Stimulated activated naive CD8-positive, alpha-beta T cell treated with anti-CD3 and anti-CD28 coated beads, Interleukin-15, Interleukin-2, amounts not matched to agents 100 ng/mL and 50 ng/mL, for 24 hours (primary cell): ENCODE results near the gene NFIX.

Experiments
- H3K27ac Mint-ChIP-seq: one replicate; pipeline ENCODE4 v1.8.0; 2021; ENCODE audit warnings: mild to moderate bottlenecking, mixed read lengths
- H3K27me3 Mint-ChIP-seq: one replicate; pipeline ENCODE4 v1.8.0; 2021; ENCODE audit warnings: mixed read lengths
- H3K36me3 Mint-ChIP-seq: one replicate; pipeline ENCODE4 v1.8.0; 2021; ENCODE audit warnings: low read depth, mixed read lengths
- H3K4me1 Mint-ChIP-seq: one replicate; pipeline ENCODE4 v1.8.0; 2021; ENCODE audit warnings: low read depth, mixed read lengths
- H3K4me3 Mint-ChIP-seq: one replicate; pipeline ENCODE4 v1.8.0; 2021; ENCODE audit warnings: mild to moderate bottlenecking, mixed read lengths
- H3K9me3 Mint-ChIP-seq: one replicate; pipeline ENCODE4 v1.8.0; 2021; ENCODE audit warnings: mixed read lengths

NFIX gene

GRCh38 chr19:13130886-13131490, 135.7 kb downstream of the NFIX start:
- Mint-ChIP-seq H3K4me1 (peaks cover 56% of the 10 kb centered on the region), H3K36me3 (peaks cover 35% of the 10 kb centered on the region), H3K9me3 (no peaks in the 10 kb centered on the region), H3K4me3 (no peak overlapping the region), H3K27me3 (no peaks in the 10 kb centered on the region), H3K27ac (peak overlapping the region; percentile 99)

DNA sequence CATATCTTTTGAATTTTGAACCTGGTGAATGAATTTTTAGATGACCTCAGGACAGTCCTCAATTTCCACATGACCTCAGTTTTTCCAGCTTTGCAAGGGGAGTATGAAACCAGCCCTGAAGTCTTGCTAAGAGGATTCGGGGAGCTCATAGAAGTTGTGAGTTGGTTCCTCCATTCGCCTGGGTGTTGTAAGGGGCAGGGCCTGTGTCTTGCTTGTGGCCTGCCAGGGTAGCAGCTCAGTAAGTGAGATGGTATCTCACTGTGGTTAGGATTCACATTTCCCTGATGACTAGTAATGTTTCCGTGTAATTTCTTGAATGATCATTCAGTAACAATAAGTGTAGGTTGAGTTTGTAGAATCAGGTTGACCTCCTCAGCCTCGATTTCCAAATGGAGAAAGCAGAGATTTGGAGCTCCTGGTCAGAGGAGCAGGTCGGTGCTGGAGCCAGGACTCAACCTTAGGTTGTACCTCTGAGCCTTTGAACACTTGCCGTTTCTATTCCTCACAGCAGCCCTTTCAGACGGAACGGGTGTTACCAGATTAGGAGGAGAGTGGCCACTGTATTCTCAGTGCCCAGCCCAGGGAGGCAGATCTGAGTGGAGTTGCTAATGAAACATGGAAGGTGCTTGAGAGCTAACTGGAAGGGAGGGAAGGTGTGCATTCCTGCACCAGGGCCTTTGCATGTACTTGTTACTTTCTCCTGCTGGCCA, 137.4 kb downstream of the NFIX start:
- Mint-ChIP-seq H3K27ac (peak overlapping the region; percentile 99), H3K9me3 (no peaks in the 10 kb centered on the region), H3K36me3 (peaks cover 46% of the 10 kb centered on the region), H3K4me1 (peaks cover 49% of the 10 kb centered on the region), H3K4me3 (peak overlapping the region; percentile 80), H3K27me3 (no peaks in the 10 kb centered on the region)

DNA sequence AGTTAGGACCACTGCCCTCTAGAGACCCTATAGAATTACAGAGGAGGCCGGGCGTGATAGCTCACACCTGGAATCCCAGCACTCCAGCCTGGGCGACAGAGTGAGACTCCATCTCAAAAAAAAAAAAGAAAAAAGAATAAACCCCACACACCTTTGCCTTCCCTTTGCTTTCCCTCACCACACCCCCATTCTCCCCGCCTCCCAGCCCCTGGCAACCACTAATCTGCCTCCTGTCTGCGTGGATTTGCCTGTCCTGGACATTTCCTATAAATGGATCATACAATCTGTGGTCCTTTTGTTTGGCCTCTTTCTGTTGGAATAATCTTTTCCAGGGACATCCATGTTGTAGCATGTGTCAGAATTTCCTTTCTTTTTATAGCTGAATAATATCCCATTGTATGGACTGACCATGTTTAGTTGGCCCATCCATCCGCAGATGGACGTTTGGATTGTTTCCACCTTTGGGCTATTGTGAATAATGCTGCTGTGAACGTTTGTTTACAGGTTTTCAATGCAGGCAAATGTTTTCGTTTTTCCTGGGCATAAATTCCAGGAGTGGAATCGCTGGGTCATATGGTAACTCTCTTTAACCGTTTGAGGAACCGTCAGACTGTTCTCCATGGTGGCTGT, 138.1 kb downstream of the NFIX start:
- peak overlapping the region; percentile 80 for H3K4me3 Mint-ChIP-seq
- peak overlapping the region; percentile 99 for H3K27ac Mint-ChIP-seq
- peaks cover 43% of the 10 kb centered on the region for H3K4me1 Mint-ChIP-seq

DNA sequence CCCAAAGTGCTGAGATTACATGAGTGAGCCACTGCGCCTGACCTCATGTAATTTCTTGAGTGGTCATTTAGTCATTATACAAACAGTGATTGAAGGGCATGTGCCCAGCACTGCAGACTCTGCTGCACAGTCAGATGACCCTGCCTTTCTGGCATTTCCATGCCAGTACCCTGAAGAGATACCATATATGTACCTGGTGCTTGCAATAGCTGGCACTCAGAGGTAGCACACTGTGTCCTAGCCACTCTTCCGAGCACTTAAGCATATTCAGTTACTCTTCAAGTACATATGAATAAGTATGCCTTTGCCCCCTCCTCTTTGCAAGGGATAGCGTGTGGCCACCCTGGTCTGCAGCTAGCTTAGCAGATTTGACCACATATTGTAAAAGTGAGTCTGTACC, 139.4 kb downstream of the NFIX start:
- H3K9me3 Mint-ChIP-seq: no peaks in the 10 kb centered on the region
- no peaks in the 10 kb centered on the region for H3K27me3 Mint-ChIP-seq
- H3K27ac Mint-ChIP-seq: peak overlapping the region; percentile 40
- peaks cover 54% of the 10 kb centered on the region for H3K36me3 Mint-ChIP-seq
- no peak overlapping the region for H3K4me3 Mint-ChIP-seq
- H3K4me1 Mint-ChIP-seq: peaks cover 40% of the 10 kb centered on the region

More for the DNA sequence above, 138.1 kb downstream of the NFIX start:
- Mint-ChIP-seq H3K9me3 (no peaks in the 10 kb centered on the region), H3K27me3 (no peaks in the 10 kb centered on the region), H3K36me3 (peaks cover 51% of the 10 kb centered on the region)

DNA sequence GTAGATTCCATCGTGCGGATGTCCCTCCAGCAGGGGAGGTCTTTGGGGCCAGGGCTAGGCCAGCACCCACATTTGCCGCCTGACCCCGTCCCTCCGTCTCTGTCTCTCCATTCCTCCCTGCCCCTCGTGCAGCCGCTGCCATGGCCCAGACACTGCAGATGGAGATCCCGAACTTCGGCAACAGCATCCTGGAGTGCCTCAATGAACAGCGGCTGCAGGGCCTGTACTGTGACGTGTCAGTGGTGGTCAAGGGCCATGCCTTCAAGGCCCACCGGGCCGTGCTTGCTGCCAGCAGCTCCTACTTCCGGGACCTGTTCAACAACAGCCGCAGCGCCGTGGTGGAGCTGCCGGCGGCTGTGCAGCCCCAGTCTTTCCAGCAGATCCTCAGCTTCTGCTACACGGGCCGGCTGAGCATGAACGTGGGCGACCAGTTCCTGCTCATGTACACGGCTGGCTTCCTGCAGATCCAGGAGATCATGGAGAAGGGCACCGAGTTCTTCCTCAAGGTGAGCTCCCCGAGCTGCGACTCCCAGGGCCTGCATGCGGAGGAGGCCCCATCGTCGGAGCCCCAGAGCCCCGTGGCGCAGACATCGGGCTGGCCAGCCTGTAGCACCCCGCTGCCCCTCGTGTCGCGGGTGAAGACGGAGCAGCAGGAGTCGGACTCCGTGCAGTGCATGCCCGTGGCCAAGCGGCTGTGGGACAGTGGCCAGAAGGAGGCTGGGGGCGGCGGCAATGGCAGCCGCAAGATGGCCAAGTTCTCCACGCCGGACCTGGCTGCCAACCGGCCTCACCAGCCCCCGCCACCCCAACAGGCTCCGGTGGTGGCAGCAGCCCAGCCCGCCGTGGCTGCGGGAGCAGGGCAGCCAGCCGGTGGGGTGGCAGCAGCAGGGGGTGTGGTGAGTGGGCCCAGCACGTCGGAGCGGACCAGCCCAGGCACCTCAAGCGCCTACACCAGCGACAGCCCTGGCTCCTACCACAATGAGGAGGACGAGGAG, 140.1 kb downstream of the NFIX start:
- peak overlapping the region; percentile 40 for H3K27ac Mint-ChIP-seq
- no peaks in the 10 kb centered on the region for H3K27me3 Mint-ChIP-seq
- no peaks in the 10 kb centered on the region for H3K9me3 Mint-ChIP-seq
- no peak overlapping the region for H3K4me3 Mint-ChIP-seq
- H3K36me3 Mint-ChIP-seq: peaks cover 49% of the 10 kb centered on the region
- peaks cover 42% of the 10 kb centered on the region for H3K4me1 Mint-ChIP-seq

DNA sequence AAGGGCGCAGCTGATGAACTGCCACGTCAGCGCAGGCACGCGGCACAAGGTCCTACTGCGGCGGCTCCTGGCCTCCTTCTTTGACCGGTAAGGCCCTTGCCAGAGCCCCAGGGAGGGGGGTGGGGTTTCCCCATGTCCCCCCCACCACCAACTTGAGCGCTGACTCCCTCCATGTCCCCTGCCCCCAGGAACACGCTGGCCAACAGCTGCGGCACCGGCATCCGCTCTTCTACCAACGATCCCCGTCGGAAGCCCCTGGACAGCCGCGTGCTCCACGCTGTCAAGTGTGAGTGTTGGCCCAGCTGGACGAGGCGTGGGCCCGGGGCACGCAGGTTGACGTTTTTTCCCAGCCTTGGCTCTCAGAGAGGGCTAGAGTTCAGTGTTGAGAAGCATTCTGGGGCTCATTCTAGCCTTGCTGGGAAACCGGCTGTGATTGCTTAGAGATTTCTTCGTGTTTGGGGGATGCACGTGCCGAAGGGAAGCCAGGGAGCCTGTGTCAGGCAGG, 142.1 kb downstream of the NFIX start:
- H3K27me3 Mint-ChIP-seq: no peaks in the 10 kb centered on the region
- H3K9me3 Mint-ChIP-seq: no peaks in the 10 kb centered on the region
- no peak overlapping the region for H3K4me3 Mint-ChIP-seq
- peaks cover 44% of the 10 kb centered on the region for H3K36me3 Mint-ChIP-seq
- H3K4me1 Mint-ChIP-seq: peaks cover 28% of the 10 kb centered on the region
- H3K27ac Mint-ChIP-seq: no peak overlapping the region

DNA sequence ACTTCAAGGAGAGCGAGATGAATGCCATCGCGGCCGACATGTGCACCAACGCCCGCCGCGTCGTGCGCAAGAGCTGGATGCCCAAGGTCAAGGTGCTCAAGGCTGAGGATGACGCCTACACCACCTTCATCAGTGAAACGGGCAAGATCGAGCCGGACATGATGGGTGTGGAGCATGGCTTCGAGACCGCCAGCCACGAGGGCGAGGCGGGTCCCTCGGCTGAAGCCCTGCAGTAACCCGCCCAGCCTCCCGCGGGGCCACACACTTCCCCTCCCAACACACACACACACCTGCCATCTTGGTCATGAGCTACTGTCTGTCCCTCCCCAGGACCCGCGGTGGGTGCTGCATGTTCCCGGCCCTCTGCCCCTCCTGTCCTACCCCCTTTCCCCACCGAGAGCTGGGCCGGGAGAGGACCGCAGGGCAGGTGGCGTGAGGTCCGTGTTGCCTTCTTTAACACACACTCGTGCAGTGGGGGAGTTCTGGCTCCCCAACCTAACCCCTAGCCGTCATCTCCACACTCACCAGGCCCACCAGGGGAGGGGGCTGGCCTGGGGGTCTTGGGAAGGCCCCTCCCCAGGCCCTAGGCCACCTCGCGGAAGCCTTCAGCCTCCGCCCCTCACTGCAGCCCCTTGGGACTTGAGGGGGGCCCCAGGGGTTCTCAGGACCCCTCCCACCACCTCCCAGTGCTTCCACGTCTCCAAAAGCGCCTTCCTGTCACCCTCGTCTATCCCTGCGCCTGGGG, 143.1 kb downstream of the NFIX start:
- Mint-ChIP-seq H3K9me3 (no peaks in the 10 kb centered on the region), H3K36me3 (peaks cover 37% of the 10 kb centered on the region), H3K4me3 (no peak overlapping the region), H3K27ac (no peak overlapping the region), H3K4me1 (peaks cover 18% of the 10 kb centered on the region), H3K27me3 (no peaks in the 10 kb centered on the region)

GRCh38 chr19:13138916-13139198, 143.6 kb downstream of the NFIX start:
- Mint-ChIP-seq H3K4me1 (peaks cover 13% of the 10 kb centered on the region), H3K4me3 (no peak overlapping the region), H3K9me3 (no peaks in the 10 kb centered on the region), H3K27me3 (no peaks in the 10 kb centered on the region), H3K27ac (no peak overlapping the region), H3K36me3 (peaks cover 36% of the 10 kb centered on the region)

- H3K27me3 Mint-ChIP-seq: no peaks in the 10 kb centered on the region
- H3K4me3 Mint-ChIP-seq: no peak overlapping the region
- H3K36me3 Mint-ChIP-seq: peaks cover 33% of the 10 kb centered on the region
- peaks cover 6% of the 10 kb centered on the region for H3K4me1 Mint-ChIP-seq
- no peak overlapping the region for H3K27ac Mint-ChIP-seq
- H3K9me3 Mint-ChIP-seq: no peaks in the 10 kb centered on the region
These were observed 144.5 kb downstream of the NFIX start for GRCh38 chr19:13139633-13140311.

DNA sequence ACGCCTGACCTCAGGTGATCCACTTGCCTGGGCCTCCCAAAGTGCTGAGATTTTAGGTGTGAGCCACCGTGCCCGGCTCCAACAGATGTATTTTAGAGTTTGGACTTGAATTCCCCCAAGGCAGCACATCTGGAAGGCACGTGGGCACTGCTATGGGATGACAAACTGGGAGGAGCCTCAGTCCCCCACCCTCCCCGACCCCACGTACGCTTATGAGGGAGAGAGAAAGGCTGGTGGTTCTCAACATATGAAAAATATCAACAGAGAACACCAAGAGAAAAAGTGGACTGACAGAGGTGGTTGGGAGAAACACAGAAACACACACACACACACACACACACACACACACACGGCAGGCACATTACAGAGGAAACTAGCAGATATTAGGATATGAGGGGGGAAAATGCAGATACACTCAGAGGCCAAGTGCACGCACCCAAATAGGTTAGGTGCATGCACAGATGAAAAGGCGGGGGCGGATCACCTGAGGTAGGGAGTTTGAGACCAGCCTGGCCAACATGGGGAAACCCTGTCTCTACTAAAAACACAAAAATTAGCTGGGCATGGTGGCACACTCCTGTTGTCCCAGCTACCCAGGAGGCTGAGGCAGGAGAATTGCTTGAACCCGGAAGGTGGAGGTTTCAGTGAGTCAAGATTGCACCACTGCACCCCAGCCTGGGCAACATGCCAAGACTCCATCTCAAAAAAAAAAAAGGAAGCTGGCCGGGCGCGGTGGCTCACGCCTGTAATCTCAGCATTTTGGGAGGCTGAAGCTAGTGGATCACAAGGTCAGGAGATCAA, 151.7 kb downstream of the NFIX start:
- H3K27me3 Mint-ChIP-seq: no peaks in the 10 kb centered on the region
- H3K36me3 Mint-ChIP-seq: peaks cover 16% of the 10 kb centered on the region
- H3K9me3 Mint-ChIP-seq: no peaks in the 10 kb centered on the region
- no peak overlapping the region for H3K27ac Mint-ChIP-seq
- no peak overlapping the region for H3K4me3 Mint-ChIP-seq
- peaks cover 19% of the 10 kb centered on the region for H3K4me1 Mint-ChIP-seq
